Measurements from ENCODE around the gene CHST3. TPM values are rescaled to one million over a fixed set of nuclear protein-coding genes. Genes with fewer than 3 reads are reported as not detected.

CHST3 gene
- total and polyA plus RNA-seq, 9 of the 15 experiments (the other 6 are each of a cell fraction or from before 2014, with no cell fraction given): 0.01 to 1.3 (median 0.15) TPM

DNA sequence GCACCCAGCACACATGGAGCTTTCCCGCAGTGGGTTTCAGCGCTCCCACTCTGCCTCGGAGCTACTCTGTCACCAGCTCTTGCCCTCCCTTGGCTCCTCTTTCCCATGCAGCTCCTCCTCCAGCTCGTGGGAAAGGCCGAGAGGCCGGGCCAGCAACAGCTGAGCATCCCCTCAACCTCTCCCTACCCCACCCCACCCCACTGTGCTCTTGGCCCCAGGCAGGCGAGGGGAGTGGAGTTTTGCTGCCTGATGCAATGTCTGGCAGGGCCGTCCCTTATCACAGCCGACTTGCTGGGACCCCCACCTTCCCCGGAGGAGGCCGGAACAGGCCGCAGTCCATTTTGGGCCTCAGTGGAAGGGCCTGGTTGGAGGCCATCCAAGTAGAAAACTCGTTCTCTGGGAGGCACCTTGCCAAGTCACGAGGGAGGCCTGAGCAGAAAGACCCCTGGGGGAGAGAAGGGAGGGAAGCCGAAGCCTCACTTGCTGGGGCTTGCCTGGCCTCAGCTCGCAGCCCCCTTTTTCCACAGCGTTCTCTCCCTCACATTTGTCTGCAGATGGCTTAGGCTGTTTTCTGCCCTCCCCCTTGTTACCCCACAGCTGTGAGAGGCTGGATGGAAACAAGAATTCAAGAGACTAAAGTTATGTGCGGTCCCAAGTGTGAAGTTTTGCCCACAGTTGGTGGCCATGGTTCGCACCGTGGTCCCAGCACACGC lies 35.3 kb downstream of the CHST3 start (continued):
- TF ChIP-seq ZNF766 (CRISPR knock-in tag; conservative IDR thresholded peaks at IDR 0.05): 0 out of 2 replicates have a peak, but pooled peaks have one; percentile 27
- no peak for TF ChIP-seq RUNX1 (IDR thresholded peaks at IDR 0.05; ENCODE audit: low read depth)
- TF ChIP-seq, protein P1, sequence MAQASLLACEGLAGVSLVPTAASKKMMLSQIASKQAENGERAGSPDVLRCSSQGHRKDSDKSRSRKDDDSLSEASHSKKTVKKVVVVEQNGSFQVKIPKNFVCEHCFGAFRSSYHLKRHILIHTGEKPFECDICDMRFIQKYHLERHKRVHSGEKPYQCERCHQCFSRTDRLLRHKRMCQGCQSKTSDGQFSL (CRISPR knock-in tag; IDR thresholded peaks at IDR 0.05): 0 out of 2 replicates have a peak, but pooled peaks have one; percentile 25
- TF ChIP-seq, protein P1 (tag; IDR thresholded peaks at IDR 0.05): no peak
- TF ChIP-seq, protein P2, sequence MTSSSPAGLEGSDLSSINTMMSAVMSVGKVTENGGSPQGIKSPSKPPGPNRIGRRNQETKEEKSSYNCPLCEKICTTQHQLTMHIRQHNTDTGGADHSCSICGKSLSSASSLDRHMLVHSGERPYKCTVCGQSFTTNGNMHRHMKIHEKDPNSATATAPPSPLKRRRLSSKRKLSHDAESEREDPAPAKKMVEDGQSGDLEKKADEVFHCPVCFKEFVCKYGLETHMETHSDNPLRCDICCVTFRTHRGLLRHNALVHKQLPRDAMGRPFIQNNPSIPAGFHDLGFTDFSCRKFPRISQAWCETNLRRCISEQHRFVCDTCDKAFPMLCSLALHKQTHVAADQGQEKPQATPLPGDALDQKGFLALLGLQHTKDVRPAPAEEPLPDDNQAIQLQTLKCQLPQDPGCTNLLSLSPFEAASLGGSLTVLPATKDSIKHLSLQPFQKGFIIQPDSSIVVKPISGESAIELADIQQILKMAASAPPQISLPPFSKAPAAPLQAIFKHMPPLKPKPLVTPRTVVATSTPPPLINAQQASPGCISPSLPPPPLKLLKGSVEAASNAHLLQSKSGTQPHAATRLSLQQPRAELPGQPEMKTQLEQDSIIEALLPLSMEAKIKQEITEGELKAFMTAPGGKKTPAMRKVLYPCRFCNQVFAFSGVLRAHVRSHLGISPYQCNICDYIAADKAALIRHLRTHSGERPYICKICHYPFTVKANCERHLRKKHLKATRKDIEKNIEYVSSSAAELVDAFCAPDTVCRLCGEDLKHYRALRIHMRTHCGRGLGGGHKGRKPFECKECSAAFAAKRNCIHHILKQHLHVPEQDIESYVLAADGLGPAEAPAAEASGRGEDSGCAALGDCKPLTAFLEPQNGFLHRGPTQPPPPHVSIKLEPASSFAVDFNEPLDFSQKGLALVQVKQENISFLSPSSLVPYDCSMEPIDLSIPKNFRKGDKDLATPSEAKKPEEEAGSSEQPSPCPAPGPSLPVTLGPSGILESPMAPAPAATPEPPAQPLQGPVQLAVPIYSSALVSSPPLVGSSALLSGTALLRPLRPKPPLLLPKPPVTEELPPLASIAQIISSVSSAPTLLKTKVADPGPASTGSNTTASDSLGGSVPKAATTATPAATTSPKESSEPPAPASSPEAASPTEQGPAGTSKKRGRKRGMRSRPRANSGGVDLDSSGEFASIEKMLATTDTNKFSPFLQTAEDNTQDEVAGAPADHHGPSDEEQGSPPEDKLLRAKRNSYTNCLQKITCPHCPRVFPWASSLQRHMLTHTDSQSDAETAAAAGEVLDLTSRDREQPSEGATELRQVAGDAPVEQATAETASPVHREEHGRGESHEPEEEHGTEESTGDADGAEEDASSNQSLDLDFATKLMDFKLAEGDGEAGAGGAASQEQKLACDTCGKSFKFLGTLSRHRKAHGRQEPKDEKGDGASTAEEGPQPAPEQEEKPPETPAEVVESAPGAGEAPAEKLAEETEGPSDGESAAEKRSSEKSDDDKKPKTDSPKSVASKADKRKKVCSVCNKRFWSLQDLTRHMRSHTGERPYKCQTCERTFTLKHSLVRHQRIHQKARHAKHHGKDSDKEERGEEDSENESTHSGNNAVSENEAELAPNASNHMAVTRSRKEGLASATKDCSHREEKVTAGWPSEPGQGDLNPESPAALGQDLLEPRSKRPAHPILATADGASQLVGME (CRISPR knock-in tag; IDR thresholded peaks at IDR 0.05): no peak
- TF ChIP-seq SUPT5H (IDR thresholded peaks at IDR 0.05): no peak
- no peak for TF ChIP-seq MAZ (CRISPR knock-in tag; conservative IDR thresholded peaks at IDR 0.05 in 1 of 2, IDR thresholded peaks at IDR 0.05 in 1 of 2)
- 0 out of 2 replicates have a peak, but pooled peaks have one; percentile 33 for TF ChIP-seq CXXC5 (CRISPR knock-in tag; IDR thresholded peaks at IDR 0.05)
- TF ChIP-seq, protein P3, sequence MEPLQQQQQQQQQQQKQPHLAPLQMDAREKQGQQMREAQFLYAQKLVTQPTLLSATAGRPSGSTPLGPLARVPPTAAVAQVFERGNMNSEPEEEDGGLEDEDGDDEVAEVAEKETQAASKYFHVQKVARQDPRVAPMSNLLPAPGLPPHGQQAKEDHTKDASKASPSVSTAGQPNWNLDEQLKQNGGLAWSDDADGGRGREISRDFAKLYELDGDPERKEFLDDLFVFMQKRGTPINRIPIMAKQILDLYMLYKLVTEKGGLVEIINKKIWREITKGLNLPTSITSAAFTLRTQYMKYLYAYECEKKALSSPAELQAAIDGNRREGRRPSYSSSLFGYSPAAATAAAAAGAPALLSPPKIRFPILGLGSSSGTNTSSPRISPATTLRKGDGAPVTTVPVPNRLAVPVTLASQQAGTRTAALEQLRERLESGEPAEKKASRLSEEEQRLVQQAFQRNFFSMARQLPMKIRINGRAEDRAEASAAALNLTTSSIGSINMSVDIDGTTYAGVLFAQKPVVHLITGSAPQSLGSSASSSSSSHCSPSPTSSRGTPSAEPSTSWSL (CRISPR knock-in tag; IDR thresholded peaks at IDR 0.05; ENCODE audit: borderline replicate concordance): no peak
- TF ChIP-seq, protein P4, sequence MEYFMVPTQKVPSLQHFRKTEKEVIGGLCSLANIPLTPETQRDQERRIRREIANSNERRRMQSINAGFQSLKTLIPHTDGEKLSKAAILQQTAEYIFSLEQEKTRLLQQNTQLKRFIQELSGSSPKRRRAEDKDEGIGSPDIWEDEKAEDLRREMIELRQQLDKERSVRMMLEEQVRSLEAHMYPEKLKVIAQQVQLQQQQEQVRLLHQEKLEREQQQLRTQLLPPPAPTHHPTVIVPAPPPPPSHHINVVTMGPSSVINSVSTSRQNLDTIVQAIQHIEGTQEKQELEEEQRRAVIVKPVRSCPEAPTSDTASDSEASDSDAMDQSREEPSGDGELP (CRISPR knock-in tag; IDR thresholded peaks at IDR 0.05; ENCODE audit: borderline replicate concordance): peak; percentile 79; the same call in 1 of the 2 replicates
- peak; percentile 35 for TF ChIP-seq NFIC (IDR thresholded peaks at IDR 0.05)
- TF ChIP-seq CBX8 (IDR thresholded peaks at IDR 0.05; ENCODE audit: borderline replicate concordance, extremely low read depth, low read depth, low read length, poor library complexity, severe bottlenecking): no peak

All from K562 (cell line).